ENCODE data around the gene ADK. TPM values are rescaled to one million over a fixed set of nuclear protein-coding genes. Genes with fewer than 3 reads are reported as not detected.

Gene ADK
- total RNA-seq, 2 donors from 2014 or later, result 14.4 to 24.3 TPM

GRCh38 chr10:74743401-74743800 is 592.4 kb downstream of the ADK start:
- no peak overlapping the region for H3K27ac ChIP-seq
- ATAC-seq (ENCODE audit: insufficient number of reproducible peaks, low FRiP score, low read depth), result no peak
- no peak overlapping the region for H3K4me3 ChIP-seq
- DNase-seq (ENCODE audit: low spot score), result no peak
- H3K4me1 ChIP-seq (ENCODE audit: control insufficient read depth in 1 of 2, low read depth in 2 of 2), result no peaks in the 10 kb centered on the region
- TF ChIP-seq CTCF (IDR thresholded peaks at IDR 0.05), result no peak
- H3K27me3 ChIP-seq (replicated peaks; ENCODE audit: insufficient read depth), result no peaks in the 10 kb centered on the region
- no peaks in the 10 kb centered on the region for H3K36me3 ChIP-seq
- H3K9me3 ChIP-seq, result no peaks in the 10 kb centered on the region

GRCh38 chr10:74745449-74745848 is 594.4 kb downstream of the ADK start:
- no peak overlapping the region for H3K4me3 ChIP-seq
- ATAC-seq (ENCODE audit: insufficient number of reproducible peaks, low FRiP score, low read depth) (no peak), DNase-seq (ENCODE audit: low spot score) (no peak)
- no peaks in the 10 kb centered on the region for H3K27me3 ChIP-seq (replicated peaks; ENCODE audit: insufficient read depth)
- no peaks in the 10 kb centered on the region for H3K36me3 ChIP-seq
- H3K27ac ChIP-seq, result no peak overlapping the region
- H3K4me1 ChIP-seq (ENCODE audit: control insufficient read depth in 1 of 2, low read depth in 2 of 2), result no peaks in the 10 kb centered on the region
- no peak for TF ChIP-seq CTCF (IDR thresholded peaks at IDR 0.05)
- H3K9me3 ChIP-seq, result no peaks in the 10 kb centered on the region

- Histone ChIP-seq H3K4me3 (no peak overlapping the region), H3K4me1 (ENCODE audit: control insufficient read depth in 1 of 2, low read depth in 2 of 2) (no peaks in the 10 kb centered on the region), H3K9me3 (no peaks in the 10 kb centered on the region), H3K36me3 (no peaks in the 10 kb centered on the region), H3K27me3 (replicated peaks; ENCODE audit: insufficient read depth) (no peaks in the 10 kb centered on the region), H3K27ac (no peak overlapping the region)
- TF ChIP-seq CTCF (IDR thresholded peaks at IDR 0.05), result no peak
- ATAC-seq (ENCODE audit: insufficient number of reproducible peaks, low FRiP score, low read depth), result no peak
- no peak for DNase-seq (ENCODE audit: low spot score)
Measured at GRCh38 chr10:74746813-74747212, 595.8 kb downstream of the ADK start.

- Histone ChIP-seq H3K36me3 (no peaks in the 10 kb centered on the region), H3K4me3 (no peak overlapping the region), H3K4me1 (ENCODE audit: control insufficient read depth in 1 of 2, low read depth in 2 of 2) (peaks cover 0 to under 1% of the 10 kb centered on the region in 2 donors), H3K27me3 (replicated peaks; ENCODE audit: insufficient read depth) (no peaks in the 10 kb centered on the region), H3K27ac (no peak overlapping the region), H3K9me3 (no peaks in the 10 kb centered on the region)
- no peak for DNase-seq (ENCODE audit: low spot score)
- TF ChIP-seq CTCF (IDR thresholded peaks at IDR 0.05), result no peak
- ATAC-seq (ENCODE audit: insufficient number of reproducible peaks, low FRiP score, low read depth), result no peak
Measured at GRCh38 chr10:74748468-74749031, 597.5 kb downstream of the ADK start.

- no peaks in the 10 kb centered on the region for H3K9me3 ChIP-seq
- TF ChIP-seq CTCF (IDR thresholded peaks at IDR 0.05), result no peak
- no peak overlapping the region for H3K4me3 ChIP-seq
- ATAC-seq (ENCODE audit: insufficient number of reproducible peaks, low FRiP score, low read depth) (no peak), DNase-seq (ENCODE audit: low spot score) (no peak)
- H3K36me3 ChIP-seq, result no peaks in the 10 kb centered on the region
- H3K4me1 ChIP-seq (ENCODE audit: control insufficient read depth in 1 of 2, low read depth in 2 of 2), result peaks cover 9 to 20% of the 10 kb centered on the region in 2 donors
- no peak overlapping the region for H3K27ac ChIP-seq
- no peaks in the 10 kb centered on the region for H3K27me3 ChIP-seq (replicated peaks; ENCODE audit: insufficient read depth)
Measured at GRCh38 chr10:74750848-74751274, 599.8 kb downstream of the ADK start.

Measured in thoracic aorta (tissue), 2 donors.